GM18511 (cell line): ENCODE data around the gene HOXC4.
"Not testable (repeated sequence)": the region's sequence is repeated elsewhere in the genome, so short reads cannot be mapped to it uniquely, and the experiment has no call there.

Experiments
- ATAC-seq: cut with Tn5 transposase; IDR thresholded peaks from one replicate; pipeline ENCODE4 v1.9.1; 2021; ENCODE audit warnings: mild to moderate bottlenecking, moderate library complexity; ENCODE audit not compliant: unreplicated experiment

The HOXC4 gene

GRCh38 chr12:54039417-54040147, 14.1 kb upstream of the HOXC4 start:
- no peak for ATAC-seq

GRCh38 chr12:54040148-54040494, 13.5 kb upstream of the HOXC4 start:
- no peak for ATAC-seq

GRCh38 chr12:54040648-54041047, 13.0 kb upstream of the HOXC4 start:
- ATAC-seq: no peak

- no peak for ATAC-seq
Observed at GRCh38 chr12:54041097-54041690, 12.4 kb upstream of the HOXC4 start.

GRCh38 chr12:54042033-54042432, 11.6 kb upstream of the HOXC4 start:
- ATAC-seq: not testable (repeated sequence)

GRCh38 chr12:54042970-54043853, 10.4 kb upstream of the HOXC4 start:
- ATAC-seq: no peak

- no peak for ATAC-seq
Observed at GRCh38 chr12:54044425-54045103, 9.1 kb upstream of the HOXC4 start.

GRCh38 chr12:54045401-54045800, 8.2 kb upstream of the HOXC4 start:
- ATAC-seq: no peak

GRCh38 chr12:54045868-54046521, 7.6 kb upstream of the HOXC4 start:
- no peak for ATAC-seq

- ATAC-seq: no peak
Observed at GRCh38 chr12:54046809-54047159, 6.9 kb upstream of the HOXC4 start.

- ATAC-seq: no peak
Observed at GRCh38 chr12:54047160-54047963, 6.3 kb upstream of the HOXC4 start.

GRCh38 chr12:54047964-54048303, 5.7 kb upstream of the HOXC4 start:
- no peak for ATAC-seq

GRCh38 chr12:54048406-54049093, 5.1 kb upstream of the HOXC4 start:
- ATAC-seq: no peak

GRCh38 chr12:54049108-54049507, 4.5 kb upstream of the HOXC4 start:
- ATAC-seq: no peak

- no peak for ATAC-seq
Observed at GRCh38 chr12:54050482-54050810, 3.2 kb upstream of the HOXC4 start.

- ATAC-seq: no peak
Observed at GRCh38 chr12:54051026-54051842, 2.4 kb upstream of the HOXC4 start.

- no peak for ATAC-seq
Observed at GRCh38 chr12:54051874-54052437, 1.7 kb upstream of the HOXC4 start.

GRCh38 chr12:54052438-54053002, 1.1 kb upstream of the HOXC4 start:
- ATAC-seq: peak; percentile 19
